Right ventricle myocardium superior (tissue), 1 donor: ENCODE results near the gene REXO2. TPM values are rescaled to one million over a fixed set of nuclear protein-coding genes. Genes with fewer than 3 reads are reported as not detected.

Experiments used
- ATAC-seq: fragments of 200-7000 bp; cut with Tn5 transposase; one replicate; pipeline ENCODE4 v1.9.1; 2020; ENCODE audit warnings: mild to moderate bottlenecking; ENCODE audit not compliant: poor library complexity
- DNase-seq: peaks from one replicate; pipeline ENCODE4 v3.0.0-alpha.2; 2020
- intact Hi-C: fragments of 100-400 bp; cut with DNase I; formaldehyde crosslinking; loops from one replicate; pipeline ENCODE4 v1.11.2; 2022
- total RNA-seq: library from RNA; stranded (reverse); fragmentation: NEBNext Ultra II Directional; extraction: Animal tissue kit (Norgen Biotek cat#: 25700); gene quantifications from one replicate; pipeline ENCODE4 v1.2.1, GENCODE V29; 2021
- donor health status: DM: no; HTN: yes; CAD: no; lungs with severe emphysema.

Gene REXO2
- total RNA-seq, 1 donor from 2014 or later = 165 TPM

- DNase-seq = no peak
- intact Hi-C loops = no loop called here
- ATAC-seq = no peak
Measured at GRCh38 chr11:114499756-114500155, 60.5 kb downstream of the REXO2 start.

Other genes starting within 250 kb of the REXO2 start
- 29.8 TPM for gene NNMT, start 143.1 kb upstream of the REXO2 start, total RNA-seq
- 8.9 TPM for gene C11orf71, start 39.0 kb upstream of the REXO2 start, total RNA-seq
- gene RBM7, start 38.8 kb upstream of the REXO2 start, total RNA-seq = 20.5 TPM
- gene NXPE1, start 120.4 kb downstream of the REXO2 start, total RNA-seq = not detected
- not detected for gene NXPE4, start 156.3 kb downstream of the REXO2 start, total RNA-seq
- not detected for gene NXPE2, start 239.1 kb downstream of the REXO2 start, total RNA-seq